LNCAP (cell line): ENCODE data around the gene CCDC28A.

Source experiments
- CTCF ChIP-seq: fragments of 450-650 bp; IDR thresholded peaks from 2 replicates; pipeline ENCODE4 v1.5.1; 2017; ENCODE audit warnings: mild to moderate bottlenecking

The CCDC28A gene

GRCh38 chr6:138773177-138774091, at the start of gene CCDC28A:
CCDC28A (plus strand) TSS chr6:138773769; CDS start chr6:138776121, 2,352 bp downstream.
- no peak for TF ChIP-seq CTCF

GRCh38 chr6:138724015-138724414, 49.6 kb upstream of the CCDC28A start:
- TF ChIP-seq CTCF: no peak

GRCh38 chr6:138726066-138726756, 47.4 kb upstream of the CCDC28A start:
- TF ChIP-seq CTCF: no peak

- TF ChIP-seq CTCF: no peak
Measured at GRCh38 chr6:138726757-138727097, 46.8 kb upstream of the CCDC28A start.

GRCh38 chr6:138727182-138727581, 46.4 kb upstream of the CCDC28A start:
- no peak for TF ChIP-seq CTCF

- TF ChIP-seq CTCF: no peak
Measured at GRCh38 chr6:138728662-138729061, 44.9 kb upstream of the CCDC28A start.

GRCh38 chr6:138734585-138734984, 39.0 kb upstream of the CCDC28A start:
- TF ChIP-seq CTCF: no peak
